SJCRH30 (cell line): ENCODE data around the gene ANKRD13B. TPM values are rescaled to one million over a fixed set of nuclear protein-coding genes. Genes with fewer than 3 reads are reported as not detected.

Source experiments
- DNase-seq, 2 experiments: peaks; one replicate each; pipeline ENCODE4 v3.0.0-alpha.2; 2015 to 2020
- H3K27ac ChIP-seq: fragments of 250-450 bp; sonication (Bioruptor Pico); 2 replicates; pipeline ENCODE4 v1.5.1; 2020; ENCODE audit warnings: mild to moderate bottlenecking, moderate library complexity
- H3K27me3 ChIP-seq: fragments of 250-450 bp; sonication (Bioruptor Pico); 2 replicates; pipeline ENCODE4 v1.5.1; 2020; ENCODE audit warnings: mild to moderate bottlenecking, moderate library complexity
- H3K36me3 ChIP-seq: fragments of 250-450 bp; sonication (Bioruptor Pico); 2 replicates; pipeline ENCODE4 v1.5.1; 2020; ENCODE audit warnings: mild to moderate bottlenecking, moderate library complexity
- H3K4me1 ChIP-seq: fragments of 250-450 bp; sonication (Bioruptor Pico); 2 replicates; pipeline ENCODE4 v1.5.1; 2020; ENCODE audit warnings: mild to moderate bottlenecking, moderate library complexity
- H3K4me3 ChIP-seq: fragments of 250-450 bp; sonication (Bioruptor Pico); 2 replicates; pipeline ENCODE4 v1.5.1; 2020; ENCODE audit warnings: mild to moderate bottlenecking, moderate library complexity
- H3K9me3 ChIP-seq: fragments of 250-450 bp; sonication (Bioruptor Pico); replicated peaks from 2 replicates; pipeline ENCODE4 v1.5.1; 2020; ENCODE audit warnings: mild to moderate bottlenecking, moderate library complexity
- total RNA-seq: library from RNA; depleted of rRNA; stranded (reverse); fragments of >200 nt; shearing (Covaris generic); gene quantifications from 2 replicates; pipeline ENCODE4 v1.2.3, GENCODE V29; 2014

Gene ANKRD13B
- total RNA-seq, 1 experiment from 2014 or later, result 19.2 TPM

GRCh38 chr17:29583324-29584248, 9.3 kb upstream of the ANKRD13B start:
- Histone ChIP-seq H3K9me3 (no peaks in the 10 kb centered on the region), H3K27me3 (no peaks in the 10 kb centered on the region), H3K36me3 (peaks cover 7% of the 10 kb centered on the region; the same call in 1 of the 2 replicates), H3K27ac (peak overlapping the region; percentile 17; the same call in 1 of the 2 replicates), H3K4me1 (peaks cover 18% of the 10 kb centered on the region), H3K4me3 (no peak overlapping the region)
- DNase-seq, result peak in 1 of 2 experiments; percentile 5

GRCh38 chr17:29584452-29585079, 8.4 kb upstream of the ANKRD13B start:
- Histone ChIP-seq H3K9me3 (no peaks in the 10 kb centered on the region), H3K4me1 (peaks cover 18% of the 10 kb centered on the region), H3K27ac (peak overlapping the region; percentile 17; the same call in 1 of the 2 replicates), H3K27me3 (no peaks in the 10 kb centered on the region), H3K4me3 (no peak overlapping the region), H3K36me3 (peaks cover 7% of the 10 kb centered on the region; the same call in 1 of the 2 replicates)
- DNase-seq, result peak; percentile 25 to 55

GRCh38 chr17:29585080-29585751, 7.7 kb upstream of the ANKRD13B start:
- Histone ChIP-seq H3K9me3 (no peaks in the 10 kb centered on the region), H3K27ac (no peak overlapping the region), H3K36me3 (peaks cover 7% of the 10 kb centered on the region; the same call in 1 of the 2 replicates), H3K4me1 (peaks cover 18% of the 10 kb centered on the region), H3K4me3 (no peak overlapping the region), H3K27me3 (no peaks in the 10 kb centered on the region)
- DNase-seq, result no peak

GRCh38 chr17:29586676-29587469, 6.1 kb upstream of the ANKRD13B start:
- H3K36me3 ChIP-seq, result peaks cover 5% of the 10 kb centered on the region; the same call in 1 of the 2 replicates
- H3K27ac ChIP-seq, result no peak overlapping the region
- H3K4me3 ChIP-seq, result no peak overlapping the region
- DNase-seq, result no peak
- H3K4me1 ChIP-seq, result peaks cover 18% of the 10 kb centered on the region
- H3K27me3 ChIP-seq, result no peaks in the 10 kb centered on the region
- H3K9me3 ChIP-seq, result no peaks in the 10 kb centered on the region

- DNase-seq, result no peak
- no peak overlapping the region for H3K4me3 ChIP-seq
- no peaks in the 10 kb centered on the region for H3K36me3 ChIP-seq
- H3K27ac ChIP-seq, result no peak overlapping the region
- H3K27me3 ChIP-seq, result no peaks in the 10 kb centered on the region
- H3K4me1 ChIP-seq, result peaks cover 25% of the 10 kb centered on the region
- H3K9me3 ChIP-seq, result no peaks in the 10 kb centered on the region
These were observed 5.3 kb upstream of the ANKRD13B start for GRCh38 chr17:29587591-29587990.

GRCh38 chr17:29588017-29588561, 4.8 kb upstream of the ANKRD13B start:
- Histone ChIP-seq H3K4me3 (peak overlapping the region; percentile 89), H3K4me1 (peaks cover 27% of the 10 kb centered on the region), H3K9me3 (no peaks in the 10 kb centered on the region), H3K27me3 (no peaks in the 10 kb centered on the region), H3K36me3 (no peaks in the 10 kb centered on the region), H3K27ac (peak overlapping the region; percentile 8; the same call in 1 of the 2 replicates)
- DNase-seq, result no peak

GRCh38 chr17:29588562-29589411, 4.1 kb upstream of the ANKRD13B start:
- Histone ChIP-seq H3K27ac (peak overlapping the region; percentile 8), H3K27me3 (no peaks in the 10 kb centered on the region), H3K4me3 (peak overlapping the region; percentile 89), H3K36me3 (no peaks in the 10 kb centered on the region), H3K4me1 (peaks cover 27% of the 10 kb centered on the region), H3K9me3 (no peaks in the 10 kb centered on the region)
- peak; percentile 61 to 64 for DNase-seq

GRCh38 chr17:29589524-29590410, 3.2 kb upstream of the ANKRD13B start, which contains the start of gene GIT1:
GIT1 (minus strand) TSS chr17:29589648; CDS start chr17:29589378, 270 bp downstream.
- Histone ChIP-seq H3K27ac (peak within 1 kb of the TSS; percentile 57), H3K4me3 (peak within 1 kb of the TSS; percentile 89), H3K4me1 (peaks cover 19% of the 10 kb centered on the region; the same call in 1 of the 2 replicates), H3K36me3 (no peaks in the 10 kb centered on the region), H3K9me3 (no peaks in the 10 kb centered on the region), H3K27me3 (no peaks in the 10 kb centered on the region)
- peak; percentile 83 to 91 for DNase-seq

- Histone ChIP-seq H3K36me3 (no peaks in the 10 kb centered on the region), H3K9me3 (no peaks in the 10 kb centered on the region), H3K27me3 (no peaks in the 10 kb centered on the region), H3K4me3 (peak overlapping the region; percentile 70), H3K4me1 (peaks cover 16% of the 10 kb centered on the region; the same call in 1 of the 2 replicates), H3K27ac (peak overlapping the region; percentile 57)
- peak; percentile 57 to 80 for DNase-seq
These were observed 2.4 kb upstream of the ANKRD13B start for GRCh38 chr17:29590411-29591145.

GRCh38 chr17:29591146-29591736, 1.7 kb upstream of the ANKRD13B start:
- Histone ChIP-seq H3K9me3 (no peaks in the 10 kb centered on the region), H3K27ac (peak overlapping the region; percentile 57), H3K27me3 (no peaks in the 10 kb centered on the region), H3K4me3 (peak overlapping the region; percentile 70), H3K4me1 (peaks cover 16% of the 10 kb centered on the region; the same call in 1 of the 2 replicates), H3K36me3 (no peaks in the 10 kb centered on the region)
- peak in 1 of 2 experiments; percentile 79 for DNase-seq
